HepG2 (cell line): ENCODE measurements around the gene MYO7B. TPM values are rescaled to one million over a fixed set of nuclear protein-coding genes. Genes with fewer than 3 reads are reported as not detected.

Source experiments
- ATAC-seq: fragments of 200-7000 bp; cut with Tn5 transposase; 3 replicates; pipeline ENCODE4 v1.9.1; 2020; ENCODE audit warnings: mild to moderate bottlenecking, moderate library complexity
- BruUV-seq: library from RNA; stranded (reverse); fragments of 400-500 nt; replicated peaks from 2 replicates; lab custom pipeline; 2021; lab: Mats Ljungman, UMichigan
- CTCF ChIA-PET: fragments of 300-600 bp; formaldehyde crosslinking; extraction: SDS; loops from one replicate; lab custom pipeline; 2021; ENCODE audit warnings: low total read pairs, inconsistent platforms, low intra/inter-chr PET ratio; lab: Yijun Ruan, JAX
- POLR2A ChIA-PET: fragments of 350-600 bp; sonication (Branson Sonifier 250); formaldehyde crosslinking; loops from one replicate; lab custom pipeline; 2020; ENCODE audit warnings: antibody characterized with exemption, inconsistent platforms; lab: Yijun Ruan, JAX
- DNase-seq: peaks from one replicate; pipeline ENCODE4 v3.0.0-alpha.2; 2015; ENCODE audit warnings: low spot score
- FAIRE-seq: peaks from 3 replicates; lab custom pipeline; 2011; peaks lifted over from hg19 to GRCh38; lab: Jason Lieb, UNC
- H2AFZ ChIP-seq: one replicate; pipeline ENCODE4 v1.6.1; 2011; ENCODE audit warnings: low read length, inconsistent platforms
- H3K27ac ChIP-seq: fragments of 300-600 bp; 3 replicates; pipeline ENCODE4 v1.8.0; 2011; ENCODE audit warnings: mixed run types, mild to moderate bottlenecking, mixed read lengths, low read length, inconsistent platforms; ENCODE audit not compliant: insufficient read depth; ENCODE audit errors: extremely low read length
- H3K27me3 ChIP-seq, 2 experiments: fragments of 200-600 bp in 1 of 2; 2 replicates in 1 of 2; 3 replicates in 1 of 2; pipeline versions ENCODE4 v1.6.0 to v1.8.0; 2011; ENCODE audit warnings: low read length in 2 of 2, mild to moderate bottlenecking in 2 of 2, moderate library complexity in 2 of 2, inconsistent platforms in 1 of 2; ENCODE audit not compliant: insufficient read depth in 2 of 2, control insufficient read depth in 1 of 2
- H3K36me3 ChIP-seq, 2 experiments: fragments of 200-600 bp in 1 of 2; replicated peaks in 1 of 2; 2 replicates in 1 of 2; 3 replicates in 1 of 2; pipeline versions ENCODE4 v1.5.1 to v1.8.0; 2011; ENCODE audit warnings: low read length in 2 of 2, inconsistent platforms in 1 of 2; ENCODE audit not compliant: insufficient read depth in 2 of 2, control insufficient read depth in 1 of 2
- H3K4me1 ChIP-seq: 2 replicates; pipeline ENCODE4 v1.5.1; 2012; ENCODE audit warnings: low read length, inconsistent platforms; ENCODE audit not compliant: insufficient read depth
- H3K4me2 ChIP-seq: 2 replicates; pipeline ENCODE4 v1.6.0; 2011; ENCODE audit warnings: low read depth, low read length, inconsistent platforms
- H3K4me3 ChIP-seq, 3 experiments: fragments of 200-600 bp in 1 of 3; sonication (generic), shearing (Covaris generic) in 1 of 3; replicated peaks in 1 of 3; 2 replicates each; pipeline ENCODE4 v1.5.1; 2011 to 2016; ENCODE audit warnings: low read length in 3 of 3, inconsistent platforms in 2 of 3, low read depth in 2 of 3, mild to moderate bottlenecking in 2 of 3, control low read depth in 1 of 3, mixed read lengths in 1 of 3; ENCODE audit not compliant: insufficient read depth in 1 of 3
- H3K79me2 ChIP-seq: one replicate; pipeline ENCODE4 v1.6.1; 2011; ENCODE audit warnings: low read length, inconsistent platforms; ENCODE audit not compliant: insufficient read depth
- H3K9ac ChIP-seq: 2 replicates; pipeline ENCODE4 v1.6.0; 2011; ENCODE audit warnings: mild to moderate bottlenecking, low read depth, low read length, inconsistent platforms; ENCODE audit not compliant: insufficient read depth
- H3K9me3 ChIP-seq: 2 replicates; pipeline ENCODE4 v1.5.1; 2012; ENCODE audit warnings: mild to moderate bottlenecking, low read length
- H4K20me1 ChIP-seq: 2 replicates; pipeline ENCODE4 v1.6.0; 2011; ENCODE audit warnings: inconsistent platforms, mild to moderate bottlenecking, low read length, moderate library complexity; ENCODE audit not compliant: insufficient read depth
- CTCF ChIP-seq: sonication (generic); formaldehyde crosslinking; IDR thresholded peaks from 2 replicates; pipeline ENCODE4 v1.5.0; 2020; ENCODE audit warnings: mild to moderate bottlenecking, missing genetic modification reagents, moderate library complexity
- FOXC1 ChIP-seq: sonication (generic); formaldehyde crosslinking; IDR thresholded peaks from 2 replicates; pipeline ENCODE4 v1.8.0; 2022; ENCODE audit warnings: mild to moderate bottlenecking, missing genetic modification reagents, borderline replicate concordance
- GTF3A ChIP-seq: sonication (generic); formaldehyde crosslinking; conservative IDR thresholded peaks from 2 replicates; pipeline ENCODE4 v1.4.0; 2020; ENCODE audit warnings: mild to moderate bottlenecking, missing genetic modification reagents
- MED8 ChIP-seq: sonication (generic); formaldehyde crosslinking; IDR thresholded peaks from 2 replicates; pipeline ENCODE4 v1.8.1; 2023; ENCODE audit warnings: mild to moderate bottlenecking, missing genetic modification reagents; ENCODE audit not compliant: insufficient replicate concordance
- REL ChIP-seq: sonication (generic); formaldehyde crosslinking; conservative IDR thresholded peaks from 2 replicates; pipeline ENCODE4 v1.8.0; 2022; ENCODE audit warnings: mild to moderate bottlenecking, missing genetic modification reagents, moderate library complexity
- RFXAP ChIP-seq: sonication (generic); formaldehyde crosslinking; IDR thresholded peaks from 2 replicates; pipeline ENCODE4 v1.4.0; 2020; ENCODE audit warnings: missing genetic modification reagents, borderline replicate concordance
- RNF2 ChIP-seq: fragments of 450-650 bp; conservative IDR thresholded peaks from 2 replicates; pipeline ENCODE4 v1.6.1; 2016; ENCODE audit warnings: low read depth
- SIX1 ChIP-seq: sonication (generic); formaldehyde crosslinking; IDR thresholded peaks from 2 replicates; pipeline ENCODE4 v1.4.0; 2020; ENCODE audit warnings: missing genetic modification reagents, borderline replicate concordance
- SP2 ChIP-seq: sonication (generic); formaldehyde crosslinking; IDR thresholded peaks from 2 replicates; pipeline ENCODE4 v1.5.1; 2020; ENCODE audit warnings: mild to moderate bottlenecking, missing genetic modification reagents
- YEATS4 ChIP-seq: sonication (generic); formaldehyde crosslinking; IDR thresholded peaks from 2 replicates; pipeline ENCODE4 v1.4.0; 2020; ENCODE audit warnings: missing genetic modification reagents, borderline replicate concordance
- ZC3H13 ChIP-seq: sonication (generic); formaldehyde crosslinking; IDR thresholded peaks from 2 replicates; pipeline ENCODE4 v1.8.1; 2023; ENCODE audit warnings: mild to moderate bottlenecking, missing genetic modification reagents, moderate library complexity
- ZNF17 ChIP-seq: sonication (generic); formaldehyde crosslinking; IDR thresholded peaks from 2 replicates; pipeline ENCODE4 v1.5.0; 2020; ENCODE audit warnings: mild to moderate bottlenecking, missing genetic modification reagents
- ZNF256 ChIP-seq: sonication (generic); formaldehyde crosslinking; conservative IDR thresholded peaks from 2 replicates; pipeline ENCODE4 v1.4.0; 2020; ENCODE audit warnings: missing genetic modification reagents
- ZNF275 ChIP-seq: sonication (generic); formaldehyde crosslinking; IDR thresholded peaks from 2 replicates; pipeline ENCODE4 v1.8.0; 2022; ENCODE audit warnings: missing genetic modification reagents, mild to moderate bottlenecking, inconsistent platforms, borderline replicate concordance
- ZNF430 ChIP-seq: sonication (generic); formaldehyde crosslinking; IDR thresholded peaks from 2 replicates; pipeline ENCODE4 v1.9.0; 2021; ENCODE audit warnings: mild to moderate bottlenecking, missing genetic modification reagents
- ZNF556 ChIP-seq: sonication (generic); formaldehyde crosslinking; IDR thresholded peaks from 2 replicates; pipeline ENCODE4 v1.4.0; 2020; ENCODE audit warnings: mild to moderate bottlenecking, missing genetic modification reagents, borderline replicate concordance
- ZNF562 ChIP-seq: sonication (generic); formaldehyde crosslinking; IDR thresholded peaks from 2 replicates; pipeline ENCODE4 v1.8.0; 2022; ENCODE audit warnings: missing genetic modification reagents, borderline replicate concordance
- ZNF776 ChIP-seq: sonication (generic); formaldehyde crosslinking; IDR thresholded peaks from 2 replicates; pipeline ENCODE4 v1.4.0; 2020; ENCODE audit warnings: mild to moderate bottlenecking, missing genetic modification reagents
- ZNF839 ChIP-seq: sonication (generic); formaldehyde crosslinking; IDR thresholded peaks from 2 replicates; pipeline ENCODE4 v1.4.0; 2020; ENCODE audit warnings: missing genetic modification reagents, mild to moderate bottlenecking, borderline replicate concordance
- WGBS: methylation state at CpG from one replicate; pipeline ENCODE4 v1.1.6; 2017; ENCODE audit warnings: low lambda C conversion rate; 5-methylcytosine and 5-hydroxymethylcytosine counted together
- in situ Hi-C: cut with HindIII; loops from 2 replicates; pipeline ENCODE4 v1.10.0; 2017; ENCODE audit warnings: low pct_unique_long_range_greater_than_20kb; ENCODE audit not compliant: extremely low pct_ligation_motif_present
- intact Hi-C: fragments of 100-400 bp; cut with micrococcal nuclease; formaldehyde crosslinking; loops from one replicate; pipeline ENCODE4 v1.10.0; 2022; ENCODE audit not compliant: unreplicated experiment
- polyA plus RNA-seq, 8 experiments: library from polyadenylated mRNA; depleted of rRNA in 3 of 8; stranded (reverse) in 7 of 8; unstranded in 1 of 8; fragments of >200 nt; fragmentation: Illumina TruSeq in 4 of 8; extraction: Trizol in 4 of 8; gene quantifications; 2 replicates each; pipeline versions ENCODE4 v1.2.1 to v1.2.3, GENCODE V29; 2011 to 2016; ENCODE audit warnings: low read depth in 4 of 8, missing spikeins in 1 of 8, mixed read lengths in 1 of 8; ENCODE audit not compliant: insufficient read depth in 1 of 8
- total RNA-seq, 5 experiments: library from RNA; depleted of rRNA; stranded (reverse); fragments of >200 nt; fragmentation: Illumina TruSeq; extraction: Trizol; gene quantifications; 2 replicates each; pipeline ENCODE4 v1.2.3, GENCODE V29; 2016; ENCODE audit warnings: low read depth in 1 of 5
- TF ChIP-seq, protein P1 (sequence below): sonication (generic); formaldehyde crosslinking; IDR thresholded peaks from 2 replicates; pipeline ENCODE4 v1.8.0; 2022; ENCODE audit warnings: low read depth, missing genetic modification reagents

MYO7B gene
- total and polyA plus RNA-seq, 2 of the 13 experiments (the other 11 are each of a cell fraction or from before 2014, with no cell fraction given), result not detected

DNA sequence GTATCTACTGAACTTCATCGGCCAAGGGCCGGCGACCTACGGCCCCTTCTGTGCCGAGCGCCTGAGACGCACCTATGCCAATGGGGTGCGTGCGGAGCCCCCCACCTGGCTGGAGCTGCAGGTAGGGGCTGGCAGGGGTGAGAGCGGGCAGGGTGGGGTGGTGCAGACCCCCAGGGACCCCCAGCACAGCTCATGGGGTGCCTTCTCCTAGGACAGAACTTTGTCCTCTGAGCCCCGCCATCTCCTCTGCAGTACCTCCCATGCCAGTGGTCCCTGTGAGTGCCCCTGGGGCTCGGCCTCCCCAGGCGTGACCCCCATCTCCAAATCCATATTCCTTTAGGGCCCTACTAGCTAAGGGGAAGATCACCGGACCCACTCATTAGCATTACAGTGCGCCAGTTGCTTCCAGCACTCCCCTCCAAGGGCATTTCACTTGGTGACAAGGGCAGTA lies 86.5 kb downstream of the MYO7B start:
- ATAC-seq (no peak), FAIRE-seq (no peak), DNase-seq (no peak)
- WGBS, result 55% methylated on average over 14 of the region's 15 CpGs
- BruUV-seq, result no TSS peak
- no peak overlapping the region for H3K9ac ChIP-seq
- H3K27ac ChIP-seq, result no peak overlapping the region
- no peaks in the 10 kb centered on the region for H3K36me3 ChIP-seq
- CTCF ChIA-PET, result no interaction called here
- in situ Hi-C loops (no loop called here), intact Hi-C loops (no loop called here)
- H3K27me3 ChIP-seq, result peaks cover 24 to 80% of the 10 kb centered on the region in 2 experiments; a peak in 4 of 5 replicates
- no peaks in the 10 kb centered on the region for H3K79me2 ChIP-seq
- TF ChIP-seq SIX1 (CRISPR knock-in tag) (no peak), REL (CRISPR knock-in tag) (no peak), ZNF556 (CRISPR knock-in tag) (no peak), SP2 (CRISPR knock-in tag) (no peak), YEATS4 (CRISPR knock-in tag) (no peak), FOXC1 (no peak), ZNF256 (no peak), MED8 (CRISPR knock-in tag) (no peak), ZC3H13 (no peak), ZNF17 (CRISPR knock-in tag) (no peak), ZNF275 (CRISPR knock-in tag) (no peak), ZNF430 (CRISPR knock-in tag) (no peak), RNF2 (no peak), GTF3A (no peak), CTCF (CRISPR knock-in tag) (no peak), ZNF776 (CRISPR knock-in tag) (no peak), RFXAP (CRISPR knock-in tag) (no peak), ZNF839 (CRISPR knock-in tag) (no peak), ZNF562 (no peak)
- TF ChIP-seq, protein P1, sequence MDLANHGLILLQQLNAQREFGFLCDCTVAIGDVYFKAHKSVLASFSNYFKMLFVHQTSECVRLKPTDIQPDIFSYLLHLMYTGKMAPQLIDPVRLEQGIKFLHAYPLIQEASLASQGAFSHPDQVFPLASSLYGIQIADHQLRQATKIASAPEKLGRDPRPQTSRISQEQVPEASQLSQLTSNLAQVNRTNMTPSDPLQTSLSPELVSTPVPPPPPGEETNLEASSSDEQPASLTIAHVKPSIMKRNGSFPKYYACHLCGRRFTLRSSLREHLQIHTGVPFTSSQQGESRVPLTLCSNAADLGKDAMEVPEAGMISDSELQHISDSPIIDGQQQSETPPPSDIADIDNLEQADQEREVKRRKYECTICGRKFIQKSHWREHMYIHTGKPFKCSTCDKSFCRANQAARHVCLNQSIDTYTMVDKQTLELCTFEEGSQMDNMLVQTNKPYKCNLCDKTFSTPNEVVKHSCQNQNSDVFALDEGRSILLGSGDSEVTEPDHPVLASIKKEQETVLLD (CRISPR knock-in tag), result no peak
- no peaks in the 10 kb centered on the region for H4K20me1 ChIP-seq
- H3K9me3 ChIP-seq, result no peaks in the 10 kb centered on the region
- no peak overlapping the region for H2AFZ ChIP-seq
- no peak overlapping the region for H3K4me2 ChIP-seq
- H3K4me1 ChIP-seq, result no peaks in the 10 kb centered on the region
- H3K4me3 ChIP-seq, result no peak overlapping the region
- POLR2A ChIA-PET, result no interaction called here
